Neural progenitor cell (in vitro differentiated cells): Measurements from ENCODE around the gene INTS11.

Experiments
- CTCF ChIP-seq: fragments of 200-600 bp; sonication (generic); IDR thresholded peaks from 2 replicates; pipeline ENCODE4 v1.5.1; 2017; ENCODE audit warnings: antibody characterized with exemption, mild to moderate bottlenecking
- EZH2 ChIP-seq: fragments of 200-600 bp; sonication (generic); IDR thresholded peaks from 2 replicates; pipeline ENCODE4 v1.6.1; 2017; ENCODE audit warnings: antibody characterized with exemption, mild to moderate bottlenecking, moderate library complexity
- EZH2phosphoT487 ChIP-seq: fragments of 200-600 bp; sonication (generic); IDR thresholded peaks from 2 replicates; pipeline ENCODE4 v1.6.1; 2017; ENCODE audit warnings: antibody characterized with exemption

GRCh38 chr1:1278620-1279019, 45.8 kb downstream of the INTS11 start:
- no peak for TF ChIP-seq CTCF
- no peak for TF ChIP-seq EZH2phosphoT487
- no peak for TF ChIP-seq EZH2
